GM19467 (cell line): ENCODE data around the gene BRICD5.
"Not testable (repeated sequence)": the region's sequence is repeated elsewhere in the genome, so short reads cannot be mapped to it uniquely, and the experiment has no call there.

Experiments
- ATAC-seq: cut with Tn5 transposase; IDR thresholded peaks from one replicate; pipeline ENCODE4 v1.9.1; 2021; ENCODE audit warnings: mild to moderate bottlenecking, moderate library complexity; ENCODE audit not compliant: unreplicated experiment

Gene BRICD5

GRCh38 chr16:2210386-2211365 lies at the start of gene BRICD5:
Gene BRICD5 (minus strand): TSS chr16:2210863. CDS start chr16:2210833, 30 bp downstream.
- ATAC-seq = no peak

- no peak for ATAC-seq
Measured at GRCh38 chr16:2260250-2260649, 49.6 kb upstream of the BRICD5 start.

GRCh38 chr16:2258530-2258929 lies 47.9 kb upstream of the BRICD5 start:
- not testable (repeated sequence) for ATAC-seq

GRCh38 chr16:2257726-2258125 lies 47.1 kb upstream of the BRICD5 start:
- ATAC-seq = no peak

- no peak for ATAC-seq
Measured at GRCh38 chr16:2256531-2257140, 46.0 kb upstream of the BRICD5 start.

- no peak for ATAC-seq
Measured at GRCh38 chr16:2253293-2253692, 42.6 kb upstream of the BRICD5 start.

GRCh38 chr16:2252806-2253148 lies 42.1 kb upstream of the BRICD5 start:
- ATAC-seq = no peak

GRCh38 chr16:2251296-2252111 lies 40.8 kb upstream of the BRICD5 start, which contains the start of gene ECI1:
Gene ECI1 (minus strand): TSS chr16:2251587. CDS start chr16:2251566, 21 bp downstream.
- ATAC-seq = peak; percentile 87

GRCh38 chr16:2250652-2251295 lies 40.1 kb upstream of the BRICD5 start:
- no peak for ATAC-seq

- no peak for ATAC-seq
Measured at GRCh38 chr16:2246301-2246885, 35.7 kb upstream of the BRICD5 start.

GRCh38 chr16:2244926-2245795 lies 34.5 kb upstream of the BRICD5 start:
- no peak for ATAC-seq

- no peak for ATAC-seq
Measured at GRCh38 chr16:2244301-2244700, 33.6 kb upstream of the BRICD5 start.

- ATAC-seq = no peak
Measured at GRCh38 chr16:2243781-2244180, 33.1 kb upstream of the BRICD5 start.

- no peak for ATAC-seq
Measured at GRCh38 chr16:2243031-2243528, 32.4 kb upstream of the BRICD5 start.

- ATAC-seq = no peak
Measured at GRCh38 chr16:2242598-2242997, 31.9 kb upstream of the BRICD5 start.

- ATAC-seq = not testable (repeated sequence)
Measured at GRCh38 chr16:2240331-2240730, 29.7 kb upstream of the BRICD5 start.

- ATAC-seq = no peak
Measured at GRCh38 chr16:2238838-2239675, 28.4 kb upstream of the BRICD5 start.

- no peak for ATAC-seq
Measured at GRCh38 chr16:2238150-2238837, 27.6 kb upstream of the BRICD5 start.
